Epithelial cell of proximal tubule (primary cell): ENCODE results near the gene TENM3. TPM values are rescaled to one million over a fixed set of nuclear protein-coding genes. Genes with fewer than 3 reads are reported as not detected.

Experiments used
- DNase-seq: peaks from one replicate; pipeline ENCODE4 v3.0.0-alpha.2; 2011; ENCODE audit warnings: low read depth
- H3K4me3 ChIP-seq: 2 replicates; pipeline ENCODE4 v1.5.1; 2011; ENCODE audit warnings: low read depth, mild to moderate bottlenecking, low read length
- CTCF ChIP-seq: conservative IDR thresholded peaks from 2 replicates; pipeline ENCODE4 v1.5.1; 2012; ENCODE audit warnings: low read depth, mild to moderate bottlenecking, low read length
- total RNA-seq: library from RNA; depleted of rRNA; stranded (reverse); fragments of >200 nt; gene quantifications from 2 replicates; pipeline ENCODE4 v1.2.3, GENCODE V29; 2015

TENM3 gene
- total RNA-seq, 1 donor from 2014 or later = 2.4 TPM

GRCh38 chr4:182699201-182699600 is 456.0 kb downstream of the TENM3 start:
- no peak for TF ChIP-seq CTCF
- DNase-seq = no peak
- no peak overlapping the region for H3K4me3 ChIP-seq

GRCh38 chr4:182699795-182700194 is 456.6 kb downstream of the TENM3 start:
- TF ChIP-seq CTCF = no peak

GRCh38 chr4:182700362-182701160 is 457.4 kb downstream of the TENM3 start:
- H3K4me3 ChIP-seq = no peak overlapping the region
- DNase-seq = no peak
- no peak for TF ChIP-seq CTCF

More at GRCh38 chr4:182699795-182700194, 456.6 kb downstream of the TENM3 start:
- DNase-seq = no peak
- H3K4me3 ChIP-seq = no peak overlapping the region

GRCh38 chr4:182704077-182704476 is 460.9 kb downstream of the TENM3 start:
- DNase-seq = no peak
- no peak overlapping the region for H3K4me3 ChIP-seq
- TF ChIP-seq CTCF = no peak

GRCh38 chr4:182704948-182705347 is 461.7 kb downstream of the TENM3 start:
- DNase-seq = no peak
- no peak overlapping the region for H3K4me3 ChIP-seq
- TF ChIP-seq CTCF = no peak

- TF ChIP-seq CTCF = no peak
- no peak overlapping the region for H3K4me3 ChIP-seq
- DNase-seq = no peak
Observed at GRCh38 chr4:182705389-182705788, 462.2 kb downstream of the TENM3 start.

- no peak overlapping the region for H3K4me3 ChIP-seq
- DNase-seq = no peak
- no peak for TF ChIP-seq CTCF
Observed at GRCh38 chr4:182711211-182711610, 468.0 kb downstream of the TENM3 start.
